PC-3 (cell line): Measurements from ENCODE around the gene CAPN10. TPM values are rescaled to one million over a fixed set of nuclear protein-coding genes. Genes with fewer than 3 reads are reported as not detected.

ENCODE experiments used
- ATAC-seq: fragments of 200-7000 bp; cut with Tn5 transposase; 2 replicates; pipeline ENCODE4 v1.9.1; 2020; ENCODE audit warnings: mild to moderate bottlenecking, moderate library complexity
- BruUV-seq: library from RNA; stranded (reverse); fragments of 400-500 nt; replicated peaks from 2 replicates; lab custom pipeline; 2021; lab: Mats Ljungman, UMichigan
- CTCF ChIA-PET: fragments of 300-600 bp; sonication (Branson Sonifier 250); formaldehyde crosslinking; loops from one replicate; lab custom pipeline; 2022; ENCODE audit warnings: antibody characterized with exemption; lab: Charles Lee
- POLR2A ChIA-PET: fragments of 300-600 bp; sonication (Branson Sonifier 250); formaldehyde crosslinking; loops from one replicate; lab custom pipeline; 2022; ENCODE audit warnings: antibody characterized with exemption; ENCODE audit not compliant: unreplicated experiment; lab: Charles Lee
- DNase-seq: peaks from one replicate; pipeline ENCODE4 v3.0.0-alpha.2; 2015
- H2AFZ ChIP-seq: fragments of 300-600 bp; sonication (generic); 2 replicates; pipeline ENCODE4 v1.6.0; 2016; ENCODE audit warnings: antibody characterized with exemption, low read length
- H3F3A ChIP-seq: fragments of 300-600 bp; sonication (generic); one replicate; pipeline ENCODE4 v1.6.0; 2017; ENCODE audit warnings: antibody characterized with exemption, low read length, control low read depth, mild to moderate bottlenecking; ENCODE audit not compliant: unreplicated experiment
- H3K27ac ChIP-seq: fragments of 300-600 bp; sonication (generic); 2 replicates; pipeline ENCODE4 v1.5.1; 2016; ENCODE audit warnings: mild to moderate bottlenecking, low read length
- H3K27me3 ChIP-seq: fragments of 300-600 bp; sonication (generic); 2 replicates; pipeline ENCODE4 v1.6.1; 2016; ENCODE audit warnings: low read length, mixed read lengths
- H3K36me3 ChIP-seq: fragments of 300-600 bp; sonication (generic); 2 replicates; pipeline ENCODE4 v1.6.1; 2016; ENCODE audit warnings: low read depth, mixed run types, low read length, mixed read lengths
- H3K4me1 ChIP-seq: fragments of 300-600 bp; sonication (generic); 2 replicates; pipeline ENCODE4 v1.5.1; 2016; ENCODE audit warnings: low read length; ENCODE audit not compliant: insufficient read depth
- H3K4me2 ChIP-seq: fragments of 300-600 bp; sonication (generic); 2 replicates; pipeline ENCODE4 v1.6.0; 2016; ENCODE audit warnings: low read length
- H3K4me3 ChIP-seq: fragments of 300-600 bp; sonication (generic); 2 replicates; pipeline ENCODE4 v1.5.1; 2016; ENCODE audit warnings: mild to moderate bottlenecking, low read length, mixed read lengths
- H3K79me2 ChIP-seq: fragments of 300-600 bp; sonication (generic); 2 replicates; pipeline ENCODE4 v1.6.1; 2017; ENCODE audit warnings: low read length, mixed read lengths
- H3K9ac ChIP-seq: fragments of 300-600 bp; sonication (generic); 2 replicates; pipeline ENCODE4 v1.6.0; 2016; ENCODE audit warnings: mild to moderate bottlenecking, low read length
- H3K9me2 ChIP-seq: fragments of 300-600 bp; sonication (generic); replicated peaks from 2 replicates; pipeline ENCODE4 v1.6.1; 2016; ENCODE audit warnings: mixed run types, low read length, mixed read lengths
- H3K9me3 ChIP-seq: fragments of 300-600 bp; sonication (generic); 2 replicates; pipeline ENCODE4 v1.6.1; 2016; ENCODE audit warnings: low read length, mixed read lengths
- H4K20me1 ChIP-seq: fragments of 300-600 bp; sonication (generic); 2 replicates; pipeline ENCODE4 v1.6.1; 2016; ENCODE audit warnings: low read length, mixed read lengths
- EZH2 ChIP-seq: fragments of 300-600 bp; sonication (generic); IDR thresholded peaks from one replicate; pipeline ENCODE4 v1.6.1; 2017; ENCODE audit warnings: antibody characterized with exemption, mild to moderate bottlenecking, low read length; ENCODE audit not compliant: unreplicated experiment
- EZH2phosphoT487 ChIP-seq: fragments of 300-600 bp; sonication (generic); IDR thresholded peaks from 2 replicates; pipeline ENCODE4 v1.6.1; 2018; ENCODE audit warnings: mild to moderate bottlenecking, antibody characterized with exemption, low read length, borderline replicate concordance
- intact Hi-C: fragments of 100-400 bp; cut with micrococcal nuclease; formaldehyde crosslinking; loops from 2 replicates; pipeline ENCODE4 v1.9.0; 2023
- total RNA-seq: library from RNA; depleted of rRNA; stranded (reverse); fragments of >200 nt; gene quantifications from 2 replicates; pipeline ENCODE4 v1.2.3, GENCODE V29; 2014
- TF ChIP-seq, protein P1 (sequence below): fragments of 300-600 bp; sonication (generic); conservative IDR thresholded peaks from 2 replicates; pipeline ENCODE4 v1.5.1; 2017; ENCODE audit warnings: antibody characterized with exemption, low read depth, mild to moderate bottlenecking, low read length

CAPN10 gene
- total RNA-seq, 1 experiment from 2014 or later = 32.2 TPM

- Histone ChIP-seq H3K36me3 (no peaks in the 10 kb centered on the region), H3F3A (no peaks in the 10 kb centered on the region), H3K9me2 (no peaks in the 10 kb centered on the region), H3K4me3 (no peak overlapping the region), H3K27me3 (peaks cover 16% of the 10 kb centered on the region; the same call in 1 of the 2 replicates), H3K9ac (no peak overlapping the region), H4K20me1 (no peaks in the 10 kb centered on the region), H3K79me2 (no peaks in the 10 kb centered on the region), H3K27ac (no peak overlapping the region), H3K4me1 (no peaks in the 10 kb centered on the region), H3K4me2 (no peak overlapping the region), H2AFZ (no peak overlapping the region), H3K9me3 (no peaks in the 10 kb centered on the region)
- DNase-seq = no peak
- CTCF ChIA-PET = no interaction called here
- intact Hi-C loops = no loop called here
- ATAC-seq = no peak
- no TSS peak for BruUV-seq
- POLR2A ChIA-PET = no interaction called here
- TF ChIP-seq, protein P1, sequence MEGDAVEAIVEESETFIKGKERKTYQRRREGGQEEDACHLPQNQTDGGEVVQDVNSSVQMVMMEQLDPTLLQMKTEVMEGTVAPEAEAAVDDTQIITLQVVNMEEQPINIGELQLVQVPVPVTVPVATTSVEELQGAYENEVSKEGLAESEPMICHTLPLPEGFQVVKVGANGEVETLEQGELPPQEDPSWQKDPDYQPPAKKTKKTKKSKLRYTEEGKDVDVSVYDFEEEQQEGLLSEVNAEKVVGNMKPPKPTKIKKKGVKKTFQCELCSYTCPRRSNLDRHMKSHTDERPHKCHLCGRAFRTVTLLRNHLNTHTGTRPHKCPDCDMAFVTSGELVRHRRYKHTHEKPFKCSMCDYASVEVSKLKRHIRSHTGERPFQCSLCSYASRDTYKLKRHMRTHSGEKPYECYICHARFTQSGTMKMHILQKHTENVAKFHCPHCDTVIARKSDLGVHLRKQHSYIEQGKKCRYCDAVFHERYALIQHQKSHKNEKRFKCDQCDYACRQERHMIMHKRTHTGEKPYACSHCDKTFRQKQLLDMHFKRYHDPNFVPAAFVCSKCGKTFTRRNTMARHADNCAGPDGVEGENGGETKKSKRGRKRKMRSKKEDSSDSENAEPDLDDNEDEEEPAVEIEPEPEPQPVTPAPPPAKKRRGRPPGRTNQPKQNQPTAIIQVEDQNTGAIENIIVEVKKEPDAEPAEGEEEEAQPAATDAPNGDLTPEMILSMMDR = no peak
- TF ChIP-seq EZH2 = no peak
- TF ChIP-seq EZH2phosphoT487 = no peak
These were observed 52.1 kb downstream of the CAPN10 start for GRCh38 chr2:240638512-240639160.

GRCh38 chr2:240639566-240639965 lies 53.0 kb downstream of the CAPN10 start:
- Histone ChIP-seq H3K9me3 (no peaks in the 10 kb centered on the region), H2AFZ (no peak overlapping the region), H3K4me3 (no peak overlapping the region), H3K9ac (no peak overlapping the region), H3K79me2 (no peaks in the 10 kb centered on the region), H3F3A (no peaks in the 10 kb centered on the region), H3K9me2 (no peaks in the 10 kb centered on the region), H3K4me2 (no peak overlapping the region), H3K36me3 (no peaks in the 10 kb centered on the region), H3K27me3 (peaks cover 22% of the 10 kb centered on the region; the same call in 1 of the 2 replicates), H3K27ac (no peak overlapping the region), H4K20me1 (no peaks in the 10 kb centered on the region), H3K4me1 (no peaks in the 10 kb centered on the region)
- no TSS peak for BruUV-seq
- ATAC-seq = no peak
- TF ChIP-seq EZH2phosphoT487 (no peak), EZH2 (no peak)
- TF ChIP-seq, protein P1 = no peak
- ChIA-PET CTCF (no interaction called here), POLR2A (no interaction called here)
- no peak for DNase-seq
- intact Hi-C loops = no loop called here

DNA sequence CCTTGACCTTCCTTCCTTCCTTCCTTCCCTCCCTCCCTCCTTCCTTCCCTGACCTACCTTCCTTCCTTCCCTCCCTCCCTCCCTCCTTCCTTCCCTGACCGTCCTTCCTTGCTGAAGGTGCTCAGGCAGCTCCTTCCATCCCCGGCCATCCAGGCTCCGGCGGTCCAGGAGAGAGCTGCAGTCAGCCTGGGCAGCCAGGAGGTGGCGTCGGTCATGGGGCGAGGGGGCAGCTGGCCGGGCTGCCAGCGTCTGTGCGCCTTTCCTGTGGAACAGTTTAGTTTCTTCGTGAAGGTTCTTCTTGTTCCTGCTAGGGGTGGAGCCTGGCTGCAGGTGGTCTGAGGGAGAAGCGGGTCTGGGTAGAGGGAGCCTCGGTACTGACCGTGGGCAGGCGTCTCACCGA lies 54.4 kb downstream of the CAPN10 start:
- Histone ChIP-seq H2AFZ (no peak overlapping the region), H3K4me2 (no peak overlapping the region), H3K79me2 (no peaks in the 10 kb centered on the region), H3K9ac (no peak overlapping the region), H3F3A (no peaks in the 10 kb centered on the region), H4K20me1 (no peaks in the 10 kb centered on the region), H3K9me2 (no peaks in the 10 kb centered on the region), H3K4me3 (no peak overlapping the region), H3K27ac (no peak overlapping the region), H3K36me3 (no peaks in the 10 kb centered on the region), H3K4me1 (no peaks in the 10 kb centered on the region), H3K27me3 (peaks cover 22% of the 10 kb centered on the region; the same call in 1 of the 2 replicates), H3K9me3 (no peaks in the 10 kb centered on the region)
- ChIA-PET CTCF (interaction anchor here (0.5 to 1.0 kb wide), 2 partner anchors 118 to 200 kb away, joined by 3 to 4 read pairs; no protein-coding TSS in a partner anchor), POLR2A (interaction anchor here (0.6 kb wide), 1 partner anchor 80 kb away, joined by 7 read pairs; no protein-coding TSS in a partner anchor)
- BruUV-seq = no TSS peak
- ATAC-seq (peak; percentile 73), DNase-seq (peak; percentile 50)
- no peak for TF ChIP-seq EZH2phosphoT487
- TF ChIP-seq, protein P1 = peak; percentile 54
- intact Hi-C loops = no loop called here
